CD4-positive, alpha-beta T cell treated with Interleukin-2 at 100 ng/mL for 4 hours (primary cell): Measurements from ENCODE around the gene CMPK2.

Source experiments
- DNase-seq: peaks from one replicate; pipeline ENCODE4 v3.0.0-alpha.2; 2020; ENCODE audit warnings: low spot score

The CMPK2 gene

GRCh38 chr2:6810961-6811360, 54.7 kb downstream of the CMPK2 start:
- DNase-seq: no peak

DNA sequence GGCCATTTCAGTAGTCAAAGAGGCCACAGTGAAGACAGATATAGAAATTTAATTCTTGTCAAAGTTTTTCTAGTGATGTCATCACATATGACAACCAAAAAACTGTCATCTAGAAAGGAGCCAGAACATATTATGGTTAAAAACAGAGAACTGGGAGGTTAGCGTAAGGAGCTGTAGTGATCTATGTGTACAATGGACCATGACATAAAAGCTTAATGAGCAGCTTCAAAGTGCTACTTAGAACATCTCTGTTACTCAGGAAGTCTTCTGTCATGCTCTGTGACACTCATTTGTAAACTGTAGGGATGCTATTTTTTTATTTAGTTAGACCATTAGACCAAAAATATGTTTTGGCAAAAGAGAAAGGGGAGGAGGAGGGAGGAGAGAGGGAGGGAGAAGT, 57.3 kb downstream of the CMPK2 start:
- DNase-seq: no peak

GRCh38 chr2:6806604-6807003, 59.1 kb downstream of the CMPK2 start:
- DNase-seq: no peak

DNA sequence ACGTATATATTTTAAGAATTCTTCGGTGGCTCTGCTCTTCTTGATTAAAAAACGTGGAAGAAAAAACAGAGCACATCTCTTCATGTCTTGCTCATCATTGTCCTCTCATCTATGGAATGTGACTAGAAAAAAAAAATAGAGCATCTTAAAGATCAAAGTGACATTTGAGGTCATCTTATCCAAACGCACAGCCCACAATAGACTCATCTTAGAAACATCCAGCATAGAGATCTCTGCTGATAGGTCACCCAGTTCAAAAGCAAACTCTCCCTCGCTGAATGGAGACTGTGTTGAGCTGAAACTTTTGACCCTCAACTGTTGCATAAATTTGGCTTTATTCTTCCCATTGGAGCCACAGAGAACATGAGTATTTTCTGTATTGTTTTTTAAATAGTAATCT, 65.2 kb downstream of the CMPK2 start:
- no peak for DNase-seq
